Karpas-422 (cell line): ENCODE measurements around the gene CCL11. TPM values are rescaled to one million over a fixed set of nuclear protein-coding genes. Genes with fewer than 3 reads are reported as not detected.

ENCODE experiments used
- DNase-seq: peaks from one replicate; pipeline ENCODE4 v3.0.0-alpha.2; 2015
- H2AFZ ChIP-seq: fragments of 200-600 bp; sonication (generic); 2 replicates; pipeline ENCODE4 v1.6.1; 2014; ENCODE audit warnings: antibody characterized with exemption, low read length, mixed read lengths
- H3K27ac ChIP-seq: fragments of 200-600 bp; sonication (generic); 2 replicates; pipeline ENCODE4 v1.5.1; 2014; ENCODE audit warnings: mild to moderate bottlenecking, low read length, moderate library complexity
- H3K27me3 ChIP-seq: fragments of 200-600 bp; sonication (generic); 2 replicates; pipeline ENCODE4 v1.6.1; 2014; ENCODE audit warnings: low read length, mixed read lengths
- H3K36me3 ChIP-seq: fragments of 200-600 bp; sonication (generic); 2 replicates; pipeline ENCODE4 v1.6.1; 2014; ENCODE audit warnings: low read length, mixed read lengths; ENCODE audit not compliant: insufficient read depth
- H3K4me1 ChIP-seq: fragments of 200-600 bp; sonication (generic); 2 replicates; pipeline ENCODE4 v1.6.1; 2014; ENCODE audit warnings: mild to moderate bottlenecking, low read length, mixed read lengths
- H3K4me2 ChIP-seq: fragments of 200-600 bp; sonication (generic); 2 replicates; pipeline ENCODE4 v1.6.1; 2014; ENCODE audit warnings: low read length, low read depth, mild to moderate bottlenecking; ENCODE audit not compliant: poor library complexity, severe bottlenecking
- H3K4me3 ChIP-seq: fragments of 200-600 bp; sonication (generic); 2 replicates; pipeline ENCODE4 v1.5.1; 2014; ENCODE audit warnings: mild to moderate bottlenecking, antibody characterized with exemption, low read length, mixed read lengths
- H3K79me2 ChIP-seq: fragments of 200-600 bp; sonication (generic); 2 replicates; pipeline ENCODE4 v1.6.1; 2014; ENCODE audit warnings: mild to moderate bottlenecking, low read length, mixed read lengths
- H3K9ac ChIP-seq: fragments of 200-600 bp; sonication (generic); 2 replicates; pipeline ENCODE4 v1.6.0; 2014; ENCODE audit warnings: low read length
- H3K9me2 ChIP-seq: fragments of 200-600 bp; sonication (generic), shearing (Covaris generic); replicated peaks from 2 replicates; pipeline ENCODE4 v1.6.0; 2014; ENCODE audit warnings: mild to moderate bottlenecking, low read length, moderate library complexity; ENCODE audit not compliant: insufficient read depth
- H3K9me3 ChIP-seq: fragments of 300-700, 200-600 bp; sonication (generic); 2 replicates; pipeline ENCODE4 v1.6.1; 2014; ENCODE audit warnings: low read length, mixed read lengths
- H4K20me1 ChIP-seq: fragments of 200-600 bp; sonication (generic); 2 replicates; pipeline ENCODE4 v1.6.1; 2014; ENCODE audit warnings: mild to moderate bottlenecking, antibody characterized with exemption, low read length, low read depth; ENCODE audit not compliant: insufficient read depth
- total RNA-seq: library from RNA; depleted of rRNA; stranded (reverse); fragments of >200 nt; shearing (Covaris generic); gene quantifications from 2 replicates; pipeline ENCODE4 v1.2.3, GENCODE V29; 2014; ENCODE audit warnings: low replicate concordance

The CCL11 gene
- total RNA-seq, 1 experiment from 2014 or later = not detected

DNA sequence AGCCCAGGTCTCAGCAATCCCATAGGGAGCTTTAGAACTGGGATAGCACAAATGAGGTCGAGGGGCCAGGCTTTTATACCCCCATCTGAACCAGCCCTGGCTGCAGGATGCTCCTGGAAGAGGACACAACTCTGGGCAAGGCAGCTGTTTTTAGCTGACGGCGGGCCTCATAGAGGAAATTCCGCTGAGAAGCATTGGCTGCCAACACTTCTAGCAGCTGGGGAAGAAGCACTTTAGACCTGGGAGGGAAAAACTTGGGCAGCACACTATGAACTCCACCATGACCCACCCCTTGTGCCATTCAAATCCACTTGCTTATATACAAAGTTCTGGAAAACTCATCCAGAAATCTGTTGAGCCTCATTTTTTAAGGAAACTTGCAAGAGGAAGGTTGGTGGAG lies 5.0 kb downstream of the CCL11 start:
- H3K9me2 ChIP-seq = no peaks in the 10 kb centered on the region
- H3K79me2 ChIP-seq = no peaks in the 10 kb centered on the region
- no peaks in the 10 kb centered on the region for H3K9me3 ChIP-seq
- no peaks in the 10 kb centered on the region for H3K27me3 ChIP-seq
- H4K20me1 ChIP-seq = no peaks in the 10 kb centered on the region
- H3K9ac ChIP-seq = no peak overlapping the region
- no peak for DNase-seq
- no peak overlapping the region for H2AFZ ChIP-seq
- no peak overlapping the region for H3K4me3 ChIP-seq
- no peaks in the 10 kb centered on the region for H3K36me3 ChIP-seq
- no peak overlapping the region for H3K4me2 ChIP-seq
- no peaks in the 10 kb centered on the region for H3K4me1 ChIP-seq
- no peak overlapping the region for H3K27ac ChIP-seq

- Histone ChIP-seq H3K36me3 (no peaks in the 10 kb centered on the region), H4K20me1 (no peaks in the 10 kb centered on the region), H3K9me2 (no peaks in the 10 kb centered on the region), H3K4me1 (no peaks in the 10 kb centered on the region), H3K27me3 (no peaks in the 10 kb centered on the region), H3K79me2 (no peaks in the 10 kb centered on the region), H3K4me2 (no peak overlapping the region), H3K9ac (no peak overlapping the region), H3K27ac (no peak overlapping the region), H2AFZ (no peak overlapping the region), H3K4me3 (no peak overlapping the region), H3K9me3 (no peaks in the 10 kb centered on the region)
- DNase-seq = no peak
These were observed 6.3 kb downstream of the CCL11 start for GRCh38 chr17:34291721-34292348.

DNA sequence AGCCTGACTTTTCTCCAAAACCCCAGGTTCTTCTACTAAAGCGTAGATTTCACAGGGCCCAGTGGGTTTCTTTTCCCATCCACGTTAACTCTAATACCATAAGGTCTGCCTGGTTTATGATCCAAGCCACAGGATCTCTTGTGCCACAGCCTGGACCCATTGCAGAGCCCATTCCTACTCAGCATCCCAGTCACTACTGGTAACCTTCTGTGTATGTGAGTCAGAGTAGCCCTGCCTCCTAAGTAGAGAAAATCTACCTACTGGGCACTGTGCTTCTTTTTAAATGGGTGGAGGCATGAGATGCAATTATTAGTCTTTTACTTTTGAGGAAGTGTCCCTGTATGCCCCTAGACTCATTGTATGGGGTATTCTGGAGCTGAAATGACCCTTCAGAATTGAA lies 13.5 kb downstream of the CCL11 start:
- H3K4me3 ChIP-seq = no peak overlapping the region
- H3K9me2 ChIP-seq = no peaks in the 10 kb centered on the region
- H2AFZ ChIP-seq = no peak overlapping the region
- H3K4me2 ChIP-seq = no peak overlapping the region
- H3K36me3 ChIP-seq = no peaks in the 10 kb centered on the region
- H3K27me3 ChIP-seq = no peaks in the 10 kb centered on the region
- H3K27ac ChIP-seq = no peak overlapping the region
- no peak for DNase-seq
- H4K20me1 ChIP-seq = no peaks in the 10 kb centered on the region
- no peak overlapping the region for H3K9ac ChIP-seq
- no peaks in the 10 kb centered on the region for H3K4me1 ChIP-seq
- H3K9me3 ChIP-seq = no peaks in the 10 kb centered on the region
- no peaks in the 10 kb centered on the region for H3K79me2 ChIP-seq

GRCh38 chr17:34299956-34300577 lies 14.5 kb downstream of the CCL11 start:
- Histone ChIP-seq H3K79me2 (no peaks in the 10 kb centered on the region), H4K20me1 (no peaks in the 10 kb centered on the region), H3K36me3 (no peaks in the 10 kb centered on the region), H2AFZ (no peak overlapping the region), H3K27me3 (no peaks in the 10 kb centered on the region), H3K4me3 (no peak overlapping the region), H3K9ac (no peak overlapping the region), H3K9me2 (no peaks in the 10 kb centered on the region), H3K4me2 (no peak overlapping the region), H3K9me3 (no peaks in the 10 kb centered on the region), H3K4me1 (no peaks in the 10 kb centered on the region), H3K27ac (no peak overlapping the region)
- no peak for DNase-seq

GRCh38 chr17:34300652-34301370 lies 15.3 kb downstream of the CCL11 start:
- no peaks in the 10 kb centered on the region for H3K9me3 ChIP-seq
- no peak overlapping the region for H2AFZ ChIP-seq
- H4K20me1 ChIP-seq = no peaks in the 10 kb centered on the region
- H3K27me3 ChIP-seq = no peaks in the 10 kb centered on the region
- H3K9me2 ChIP-seq = no peaks in the 10 kb centered on the region
- H3K4me3 ChIP-seq = no peak overlapping the region
- H3K4me1 ChIP-seq = no peaks in the 10 kb centered on the region
- no peak overlapping the region for H3K27ac ChIP-seq
- no peaks in the 10 kb centered on the region for H3K79me2 ChIP-seq
- H3K36me3 ChIP-seq = no peaks in the 10 kb centered on the region
- H3K9ac ChIP-seq = no peak overlapping the region
- H3K4me2 ChIP-seq = no peak overlapping the region
- no peak for DNase-seq

DNA sequence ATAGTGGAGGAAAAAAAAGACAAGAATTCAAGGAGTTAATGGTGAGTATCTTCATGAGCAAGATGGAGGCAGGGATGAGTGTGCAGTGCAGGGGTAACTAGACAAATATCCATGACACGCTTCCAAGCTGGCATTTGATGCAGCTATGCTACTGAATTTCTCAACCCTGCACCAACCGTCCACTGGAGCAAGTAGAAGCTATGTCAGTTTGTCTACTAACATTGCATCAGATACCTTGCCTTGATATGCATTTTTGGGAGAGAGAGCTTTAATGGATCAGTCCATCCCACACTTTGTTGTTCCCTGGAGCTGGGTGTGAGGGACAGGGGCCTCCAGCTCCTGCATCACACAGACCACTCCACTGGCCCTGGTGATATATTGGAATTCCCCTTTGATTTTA lies 16.4 kb downstream of the CCL11 start:
- DNase-seq = no peak
- Histone ChIP-seq H3K36me3 (no peaks in the 10 kb centered on the region), H3K9me2 (no peaks in the 10 kb centered on the region), H3K9me3 (no peaks in the 10 kb centered on the region), H2AFZ (no peak overlapping the region), H3K27ac (no peak overlapping the region), H4K20me1 (no peaks in the 10 kb centered on the region), H3K4me1 (no peaks in the 10 kb centered on the region), H3K4me3 (no peak overlapping the region), H3K4me2 (no peak overlapping the region), H3K9ac (no peak overlapping the region), H3K27me3 (no peaks in the 10 kb centered on the region), H3K79me2 (no peaks in the 10 kb centered on the region)

DNA sequence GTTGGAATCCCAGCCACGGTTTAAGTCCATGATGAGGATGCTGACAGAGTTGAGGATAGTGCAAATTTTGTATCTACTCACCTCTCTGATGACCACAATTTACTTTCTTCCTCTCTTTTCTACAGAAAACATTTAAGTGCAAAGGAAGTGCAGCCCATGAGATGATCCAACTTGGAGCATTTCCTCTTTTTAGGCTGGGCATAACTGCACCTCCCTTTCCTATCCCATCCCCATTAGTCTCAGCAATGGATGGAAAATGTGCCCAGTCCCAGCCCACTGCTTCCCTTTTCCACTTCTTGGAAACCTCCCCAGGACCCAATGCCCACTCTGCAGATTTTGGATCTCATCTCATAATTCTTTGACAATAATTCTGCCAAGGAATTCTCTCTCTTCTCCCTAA lies 17.1 kb downstream of the CCL11 start:
- no peak overlapping the region for H3K27ac ChIP-seq
- H3K9me3 ChIP-seq = no peaks in the 10 kb centered on the region
- H3K9me2 ChIP-seq = no peaks in the 10 kb centered on the region
- no peak overlapping the region for H3K9ac ChIP-seq
- DNase-seq = no peak
- H4K20me1 ChIP-seq = no peaks in the 10 kb centered on the region
- no peaks in the 10 kb centered on the region for H3K79me2 ChIP-seq
- no peak overlapping the region for H3K4me3 ChIP-seq
- no peak overlapping the region for H3K4me2 ChIP-seq
- H3K4me1 ChIP-seq = no peaks in the 10 kb centered on the region
- H2AFZ ChIP-seq = no peak overlapping the region
- H3K36me3 ChIP-seq = no peaks in the 10 kb centered on the region
- no peaks in the 10 kb centered on the region for H3K27me3 ChIP-seq

- Histone ChIP-seq H3K36me3 (no peaks in the 10 kb centered on the region), H3K9me3 (no peaks in the 10 kb centered on the region), H3K9me2 (no peaks in the 10 kb centered on the region), H3K79me2 (no peaks in the 10 kb centered on the region), H3K9ac (no peak overlapping the region), H3K4me2 (no peak overlapping the region), H2AFZ (no peak overlapping the region), H4K20me1 (no peaks in the 10 kb centered on the region), H3K4me3 (no peak overlapping the region), H3K4me1 (no peaks in the 10 kb centered on the region), H3K27ac (no peak overlapping the region), H3K27me3 (no peaks in the 10 kb centered on the region)
- DNase-seq = no peak
These were observed 18.1 kb downstream of the CCL11 start for GRCh38 chr17:34303606-34304005.
